ENCODE results near the gene TBC1D2B.
"Not testable (repeated sequence)": the region's sequence is repeated elsewhere in the genome, so short reads cannot be mapped to it uniquely, and the experiment has no call there.

DNA sequence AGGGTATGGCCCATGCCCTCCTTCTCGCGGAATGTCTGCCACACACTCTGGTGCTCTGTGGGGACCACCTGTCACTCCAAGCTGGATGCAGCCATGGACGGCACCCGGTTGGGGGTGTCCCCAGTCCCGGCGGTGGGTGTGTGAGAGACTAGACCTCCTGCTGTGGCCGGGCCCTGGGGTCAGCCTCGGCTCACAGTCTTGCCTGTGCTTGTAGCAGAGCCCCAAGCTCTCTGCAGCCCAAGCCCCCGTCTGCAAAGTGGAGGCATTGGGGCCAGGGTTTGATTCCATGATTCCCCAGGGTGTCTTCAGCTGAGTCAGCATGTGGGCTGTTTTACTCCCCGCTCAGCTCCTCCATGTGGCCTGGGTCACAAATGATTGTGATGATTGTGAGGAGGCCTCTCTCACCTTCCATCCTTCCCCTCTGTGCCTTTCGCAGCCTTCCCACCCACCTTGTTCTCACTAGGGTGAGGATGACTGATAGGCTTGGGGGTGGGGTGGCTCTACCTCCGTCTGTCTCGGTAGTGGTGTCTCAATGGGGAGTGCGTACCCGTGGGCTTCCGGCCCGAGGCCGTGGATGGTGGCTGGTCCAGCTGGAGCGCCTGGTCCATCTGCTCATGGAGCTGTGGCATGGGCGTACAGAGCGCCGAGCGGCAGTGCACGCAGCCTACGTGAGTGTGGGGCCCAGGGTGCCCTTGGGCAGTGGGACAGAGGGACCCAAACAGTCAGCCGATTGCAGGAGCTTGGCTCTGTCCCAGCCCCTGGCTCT lies 100.6 kb downstream of the TBC1D2B start:
- TF ChIP-seq, protein P1, sequence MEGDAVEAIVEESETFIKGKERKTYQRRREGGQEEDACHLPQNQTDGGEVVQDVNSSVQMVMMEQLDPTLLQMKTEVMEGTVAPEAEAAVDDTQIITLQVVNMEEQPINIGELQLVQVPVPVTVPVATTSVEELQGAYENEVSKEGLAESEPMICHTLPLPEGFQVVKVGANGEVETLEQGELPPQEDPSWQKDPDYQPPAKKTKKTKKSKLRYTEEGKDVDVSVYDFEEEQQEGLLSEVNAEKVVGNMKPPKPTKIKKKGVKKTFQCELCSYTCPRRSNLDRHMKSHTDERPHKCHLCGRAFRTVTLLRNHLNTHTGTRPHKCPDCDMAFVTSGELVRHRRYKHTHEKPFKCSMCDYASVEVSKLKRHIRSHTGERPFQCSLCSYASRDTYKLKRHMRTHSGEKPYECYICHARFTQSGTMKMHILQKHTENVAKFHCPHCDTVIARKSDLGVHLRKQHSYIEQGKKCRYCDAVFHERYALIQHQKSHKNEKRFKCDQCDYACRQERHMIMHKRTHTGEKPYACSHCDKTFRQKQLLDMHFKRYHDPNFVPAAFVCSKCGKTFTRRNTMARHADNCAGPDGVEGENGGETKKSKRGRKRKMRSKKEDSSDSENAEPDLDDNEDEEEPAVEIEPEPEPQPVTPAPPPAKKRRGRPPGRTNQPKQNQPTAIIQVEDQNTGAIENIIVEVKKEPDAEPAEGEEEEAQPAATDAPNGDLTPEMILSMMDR (IDR thresholded peaks at IDR 0.05), result not testable (repeated sequence)
- not testable (repeated sequence) for TF ChIP-seq POLR2A (IDR thresholded peaks at IDR 0.05)

Data from testis (tissue), 2 donors.